Epithelial cell of prostate (primary cell): ENCODE measurements around the gene EPB41L1.

Experiments
- DNase-seq: peaks from one replicate; pipeline ENCODE4 v3.0.0-alpha.2; 2011; ENCODE audit warnings: low read depth, low spot score
- H3K27ac ChIP-seq: fragments of 450-650 bp; 2 replicates; pipeline ENCODE4 v1.5.1; 2017; ENCODE audit warnings: mild to moderate bottlenecking

The EPB41L1 gene

GRCh38 chr20:36154700-36155628, at the start of gene EPB41L1:
Gene EPB41L1 (plus strand): TSS chr20:36154740. CDS start chr20:36173778, 19,038 bp downstream.
- H3K27ac ChIP-seq, result no peak within 1 kb of the TSS
- no peak for DNase-seq

DNA sequence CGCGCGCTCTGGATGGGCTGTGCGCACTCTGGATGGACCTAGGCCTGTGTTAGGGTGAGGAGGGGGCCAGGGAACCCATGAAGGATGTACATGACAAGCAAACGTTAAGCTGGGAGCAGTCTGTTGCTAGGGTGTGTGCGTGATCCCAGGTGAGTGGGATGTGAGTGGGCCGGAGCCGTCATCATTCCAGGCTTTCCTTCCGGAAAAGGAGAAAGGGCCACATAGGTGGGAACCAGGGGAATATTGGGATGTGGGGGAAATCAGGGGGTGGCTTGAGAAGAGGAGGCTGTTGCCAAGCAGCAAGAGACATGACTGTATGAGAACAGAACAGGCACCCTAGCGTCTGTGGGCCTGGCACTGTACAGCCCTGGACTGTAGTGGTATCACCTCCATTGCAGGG, 49.7 kb upstream of the EPB41L1 start:
- no peak for DNase-seq
- no peak overlapping the region for H3K27ac ChIP-seq

DNA sequence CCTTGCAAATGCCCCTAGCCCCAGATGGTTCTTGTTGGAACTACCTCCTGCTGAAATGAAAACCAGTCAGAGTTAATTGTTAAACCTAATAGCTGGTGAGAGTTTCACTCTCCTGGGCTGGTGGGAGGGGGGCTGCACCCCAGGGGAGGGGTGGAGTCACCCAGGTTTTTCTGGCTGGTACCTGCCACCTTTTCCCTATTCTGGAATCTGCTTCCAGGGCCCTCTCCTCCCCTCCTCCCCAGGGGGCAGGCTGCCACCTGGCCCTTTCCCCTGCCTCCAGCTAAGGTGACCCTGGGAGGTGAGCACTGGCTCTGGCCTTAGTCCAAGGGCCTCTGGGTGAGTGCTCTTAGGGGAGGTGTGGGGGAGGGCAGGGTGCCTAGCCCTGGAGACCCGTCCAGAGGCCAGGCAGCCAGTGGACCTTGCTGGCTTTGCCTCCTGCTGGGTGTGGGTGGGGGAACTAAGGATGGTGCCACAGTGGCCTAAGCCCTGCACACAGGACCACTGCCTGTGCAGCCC, 48.8 kb upstream of the EPB41L1 start:
- no peak for DNase-seq
- no peak overlapping the region for H3K27ac ChIP-seq

DNA sequence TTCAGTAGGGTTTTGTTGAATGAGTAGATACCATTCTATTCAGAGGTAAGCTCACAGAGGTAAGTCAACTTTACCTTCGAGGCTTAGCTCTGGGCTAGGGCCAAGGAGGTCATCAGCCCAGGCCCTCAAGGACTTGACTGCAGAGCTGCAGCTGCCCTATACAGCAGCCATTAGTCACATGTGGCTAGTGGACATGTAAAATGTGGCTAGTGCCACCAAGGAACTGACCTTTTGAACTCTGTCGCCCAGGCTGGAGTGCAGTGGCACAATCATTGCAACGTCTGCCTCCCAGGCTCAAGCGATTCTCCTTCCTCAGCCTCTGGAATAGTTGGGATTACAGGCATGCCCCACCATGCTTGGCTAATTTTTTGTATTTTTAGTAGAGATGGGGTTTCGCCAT, 47.9 kb upstream of the EPB41L1 start:
- no peak overlapping the region for H3K27ac ChIP-seq
- no peak for DNase-seq

DNA sequence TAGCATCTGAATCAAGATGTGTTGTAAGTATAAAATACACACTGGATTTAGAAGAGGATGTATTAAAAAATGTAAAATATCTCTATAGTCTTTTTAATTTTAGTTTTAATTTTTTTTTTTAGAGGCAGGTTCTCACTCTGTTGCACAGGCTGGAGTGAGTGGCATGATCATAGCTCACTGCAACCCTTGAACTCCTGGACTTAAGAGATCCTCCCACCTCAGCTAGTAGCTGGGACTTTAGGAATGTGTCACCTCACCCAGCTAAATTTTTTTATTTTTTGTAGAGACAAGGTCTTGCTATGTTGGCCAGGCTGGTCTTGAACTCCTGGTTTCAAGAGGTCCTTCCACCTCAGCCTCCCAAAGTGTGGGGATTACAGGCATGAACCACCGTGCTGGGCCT, 46.7 kb upstream of the EPB41L1 start:
- no peak overlapping the region for H3K27ac ChIP-seq
- no peak for DNase-seq

DNA sequence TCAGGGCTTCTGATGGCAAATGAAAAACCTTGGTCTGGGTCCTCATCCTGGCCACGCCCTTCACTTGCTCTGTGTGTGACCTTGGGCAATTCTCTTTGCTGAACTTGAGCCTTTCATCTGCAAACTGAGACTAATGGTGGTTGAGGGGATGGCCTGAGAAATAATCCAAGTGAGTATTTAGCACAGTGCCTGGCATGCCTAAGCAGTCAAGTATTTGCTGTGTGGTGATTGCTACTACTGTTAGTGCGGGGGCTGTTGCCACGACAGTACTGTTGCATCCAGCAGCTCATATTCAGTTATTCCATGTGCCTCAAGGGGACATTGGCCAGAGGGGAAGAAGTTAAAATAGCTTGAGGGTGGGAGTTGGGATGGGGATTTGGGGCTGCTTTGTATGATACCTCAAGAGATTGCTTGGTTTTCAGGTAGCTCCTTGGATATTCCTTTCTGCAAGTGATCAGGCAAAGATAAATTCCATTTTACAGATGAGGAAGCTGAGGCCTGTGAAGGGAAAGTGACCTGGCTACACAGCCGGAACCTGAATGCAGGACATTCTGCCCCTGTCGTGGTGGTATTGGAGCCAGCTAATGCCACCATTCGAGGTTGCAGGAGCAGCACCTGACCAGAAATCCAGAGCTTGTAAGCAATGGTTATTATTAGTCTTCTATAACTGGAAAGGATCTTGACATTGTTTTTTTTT, 45.1 kb upstream of the EPB41L1 start:
- no peak overlapping the region for H3K27ac ChIP-seq
- DNase-seq, result no peak

GRCh38 chr20:36110994-36111393, 43.5 kb upstream of the EPB41L1 start:
- DNase-seq, result no peak
- H3K27ac ChIP-seq, result no peak overlapping the region

- DNase-seq, result no peak
- H3K27ac ChIP-seq, result no peak overlapping the region
Observed at GRCh38 chr20:36112112-36112511, 42.4 kb upstream of the EPB41L1 start.

GRCh38 chr20:36113036-36113435, 41.5 kb upstream of the EPB41L1 start:
- H3K27ac ChIP-seq, result no peak overlapping the region
- no peak for DNase-seq

DNA sequence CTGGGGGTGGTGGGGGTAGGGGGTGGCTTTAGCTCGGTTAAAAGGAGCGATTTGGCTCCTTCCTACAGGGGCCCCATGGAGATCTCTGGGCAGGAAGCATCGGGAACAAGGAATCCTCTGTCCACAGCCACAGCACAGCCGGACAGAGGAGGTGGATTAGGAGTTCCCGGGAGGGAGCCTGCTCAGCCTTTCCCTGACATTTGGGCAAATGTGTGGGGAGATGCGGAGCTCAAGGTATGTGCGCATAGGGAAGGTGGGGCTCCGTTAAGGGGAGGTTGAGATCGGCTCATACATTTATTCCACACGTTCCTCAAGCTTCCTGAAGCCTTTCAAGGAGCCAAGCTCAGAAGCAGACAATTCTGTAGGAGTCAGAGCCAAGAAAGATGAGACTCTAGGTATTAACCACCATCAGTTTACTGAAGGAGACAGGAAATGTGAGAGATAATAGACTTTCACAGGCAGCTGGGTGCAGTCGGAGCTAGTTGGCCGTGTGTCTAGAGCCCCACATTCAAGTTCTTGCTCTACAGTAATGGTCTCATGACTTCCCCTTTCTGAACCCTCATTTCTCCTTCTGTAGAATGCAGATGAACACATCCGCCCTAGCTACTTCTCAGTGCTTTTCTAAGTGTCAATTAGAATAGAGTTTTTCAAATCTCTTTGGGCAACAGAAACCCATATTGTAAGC, 40.8 kb upstream of the EPB41L1 start:
- DNase-seq, result no peak
- H3K27ac ChIP-seq, result no peak overlapping the region

- no peak overlapping the region for H3K27ac ChIP-seq
- no peak for DNase-seq
Observed at GRCh38 chr20:36114707-36115106, 39.8 kb upstream of the EPB41L1 start.

- no peak overlapping the region for H3K27ac ChIP-seq
- no peak for DNase-seq
Observed at GRCh38 chr20:36115925-36116324, 38.6 kb upstream of the EPB41L1 start.

DNA sequence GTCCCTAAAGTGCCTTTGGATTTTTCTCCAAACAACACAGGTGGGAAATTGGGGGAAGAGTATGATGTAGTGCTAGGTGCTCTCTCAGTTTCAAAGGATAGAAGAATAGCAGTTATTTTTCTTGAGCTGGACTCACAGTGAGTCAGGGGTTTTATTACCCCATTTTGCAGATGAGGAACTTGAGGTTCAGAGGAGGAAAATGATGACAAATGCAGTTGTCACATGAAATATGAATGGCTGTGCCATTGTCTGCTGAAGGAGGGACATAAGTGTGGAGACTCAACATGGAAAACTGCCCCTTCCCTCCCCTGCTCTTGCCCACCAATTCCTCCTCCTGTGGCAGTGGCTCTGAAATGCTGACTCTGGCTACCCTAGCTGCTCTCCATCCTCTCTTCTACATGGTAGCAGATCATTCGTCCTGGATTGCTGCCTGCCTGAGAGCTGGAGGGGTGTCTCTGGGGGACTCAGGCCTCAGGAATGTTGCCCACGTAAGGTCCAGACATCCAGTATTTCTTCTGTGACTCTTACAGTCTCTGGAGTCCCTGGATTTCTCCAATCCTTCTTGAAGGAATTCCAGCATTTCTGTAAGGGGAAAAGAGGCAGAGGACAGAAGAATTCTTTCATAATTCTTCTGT, 37.6 kb upstream of the EPB41L1 start:
- DNase-seq, result no peak
- no peak overlapping the region for H3K27ac ChIP-seq

- no peak overlapping the region for H3K27ac ChIP-seq
- no peak for DNase-seq
Observed at GRCh38 chr20:36117638-36118037, 36.9 kb upstream of the EPB41L1 start.

DNA sequence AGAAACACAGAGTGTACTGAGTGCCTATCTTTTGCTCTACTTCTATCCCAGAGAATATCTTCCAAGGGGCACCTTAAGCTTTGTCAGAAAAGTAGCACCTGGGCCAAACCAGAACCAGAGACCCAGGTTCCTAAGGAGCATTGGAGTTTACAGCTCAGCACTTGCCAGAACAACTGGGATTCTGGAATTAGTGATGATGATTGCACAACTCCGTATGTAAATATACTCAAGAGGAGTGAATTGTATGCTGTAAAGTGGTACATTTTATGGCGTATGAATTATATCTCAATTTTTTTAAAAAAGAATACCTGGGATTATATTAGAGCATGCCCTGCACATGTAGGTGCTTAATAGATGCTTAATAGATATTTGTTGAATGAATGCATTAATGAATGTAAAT, 36.2 kb upstream of the EPB41L1 start:
- DNase-seq, result no peak
- H3K27ac ChIP-seq, result no peak overlapping the region

DNA sequence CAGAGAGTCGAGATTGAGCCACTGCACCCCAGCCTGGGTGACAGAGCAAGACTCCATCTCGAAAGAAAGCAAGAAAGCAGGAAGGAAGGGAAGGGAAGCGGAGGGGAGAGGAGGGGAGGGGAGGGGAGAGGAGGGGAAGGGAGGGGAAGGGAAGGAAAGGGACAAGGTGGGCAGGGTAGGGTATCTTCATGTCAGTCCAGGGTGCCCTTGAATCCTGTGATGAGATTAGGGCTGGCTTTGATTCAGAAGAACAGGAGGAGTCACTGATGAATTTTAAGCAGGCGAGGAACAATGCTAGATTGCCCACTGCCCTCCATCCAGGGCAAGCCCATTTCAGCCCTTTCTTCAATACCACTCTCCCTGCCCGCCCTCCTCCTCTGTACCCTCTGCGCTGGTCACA, 35.0 kb upstream of the EPB41L1 start:
- no peak overlapping the region for H3K27ac ChIP-seq
- no peak for DNase-seq

DNA sequence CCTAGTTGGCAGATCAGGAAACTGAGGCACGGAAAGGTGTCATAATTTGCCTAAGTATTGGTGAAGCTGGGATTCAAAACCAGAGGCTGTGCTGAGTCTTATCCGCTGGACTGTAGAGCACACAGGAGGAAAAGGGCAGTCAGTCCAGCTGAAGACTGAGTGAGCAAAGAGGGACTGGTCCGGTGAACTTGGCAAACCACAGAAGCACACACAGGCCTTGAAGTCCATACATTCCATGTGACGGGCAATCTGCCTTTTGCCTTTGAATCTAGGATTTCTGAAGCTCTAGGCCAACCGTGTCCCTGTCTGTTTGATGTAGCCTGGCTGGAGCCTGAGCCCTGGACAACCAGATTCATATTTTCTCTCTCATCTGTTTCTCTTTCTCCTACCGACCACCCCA, 34.3 kb upstream of the EPB41L1 start:
- no peak overlapping the region for H3K27ac ChIP-seq
- DNase-seq, result no peak

DNA sequence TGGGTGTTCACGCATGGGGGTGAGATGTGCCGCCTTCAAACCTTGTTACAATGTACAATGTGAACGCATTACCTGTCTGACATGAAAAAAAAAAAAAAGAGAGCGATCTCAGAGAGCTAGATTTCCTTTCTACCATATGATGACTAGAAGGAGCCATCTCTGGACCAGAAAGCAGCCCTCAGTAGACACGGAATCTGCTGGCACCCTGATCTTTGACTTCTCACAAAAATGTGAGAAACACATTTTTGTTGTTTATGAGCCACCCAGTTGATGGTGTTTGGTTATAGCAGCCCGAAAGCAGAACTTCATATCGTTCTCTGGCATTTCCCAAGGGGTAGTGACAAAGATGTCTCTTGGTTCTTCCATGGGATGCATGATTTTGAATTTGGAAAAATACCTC, 33.5 kb upstream of the EPB41L1 start:
- no peak overlapping the region for H3K27ac ChIP-seq
- no peak for DNase-seq

GRCh38 chr20:36121981-36122930, 32.3 kb upstream of the EPB41L1 start:
- DNase-seq, result peak; percentile 66
- peak overlapping the region; percentile 35 for H3K27ac ChIP-seq
